Gastroesophageal sphincter (tissue), 4 donors: ENCODE data around the gene MTCL1. TPM values are rescaled to one million over a fixed set of nuclear protein-coding genes. Genes with fewer than 3 reads are reported as not detected.
A peak's percentile ranks its signal among the peaks of the same experiment; 100 is the strongest.

Experiments
- ATAC-seq: fragments of 150-250 bp; one replicate; pipeline ENCODE4 v1.9.1; 2016; ENCODE audit warnings: mild to moderate bottlenecking, moderate library complexity
- H3K27ac ChIP-seq, 4 donors: fragments of 200-600 bp; sonication (generic) in 3 of 4; 1 replicate in 3 of 4; 2 replicates in 1 of 4; pipeline ENCODE4 v1.5.1; 2016 to 2019
- H3K27me3 ChIP-seq: fragments of 200-600 bp; sonication (generic); one replicate; pipeline ENCODE4 v1.5.1; 2019
- H3K36me3 ChIP-seq, 2 donors: fragments of 200-600 bp; sonication (generic); one replicate each; pipeline ENCODE4 v1.5.1; 2019; ENCODE audit warnings: control low read depth in 1 of 2
- H3K4me1 ChIP-seq, 3 donors: fragments of 200-600 bp; sonication (generic); 1 replicate in 2 of 3; 2 replicates in 1 of 3; pipeline ENCODE4 v1.5.1; 2016 to 2019; ENCODE audit warnings: control low read depth in 2 of 3
- H3K4me3 ChIP-seq, 2 donors: fragments of 200-600 bp; sonication (generic); one replicate each; pipeline ENCODE4 v1.5.1; 2019; ENCODE audit warnings: mild to moderate bottlenecking in 1 of 2, moderate library complexity in 1 of 2
- H3K9me3 ChIP-seq, 3 donors: fragments of 200-600 bp; sonication (generic); one replicate each; pipeline ENCODE4 v1.5.1; 2017 to 2019; ENCODE audit warnings: control low read depth in 2 of 3
- EP300 ChIP-seq: sonication (generic); formaldehyde crosslinking; IDR thresholded peaks from one replicate; pipeline ENCODE4 v1.6.1; 2017; ENCODE audit warnings: antibody characterized with exemption, mild to moderate bottlenecking
- POLR2A ChIP-seq, 2 donors: fragments of 450-650 bp; IDR thresholded peaks; one replicate each; pipeline ENCODE4 v1.6.1; 2017; ENCODE audit warnings: antibody characterized with exemption in 2 of 2, mild to moderate bottlenecking in 2 of 2, moderate library complexity in 1 of 2
- POLR2AphosphoS5 ChIP-seq: sonication (generic); formaldehyde crosslinking; IDR thresholded peaks from one replicate; pipeline ENCODE4 v1.6.1; 2017; ENCODE audit warnings: antibody characterized with exemption
- WGBS, 2 donors: methylation state at CpG; one replicate each; pipeline ENCODE4 v1.1.5; 2018; ENCODE audit warnings: low coverage in 1 of 2; 5-methylcytosine and 5-hydroxymethylcytosine counted together
- total RNA-seq, 4 donors: library from RNA; depleted of rRNA; stranded (reverse); fragments of >200 nt; gene quantifications; one replicate each; pipeline ENCODE4 v1.1.0, GENCODE V29; 2016
- TF ChIP-seq, protein P1 (sequence below), 4 experiments: fragments of 200-600 bp in 2 of 4; fragments of 450-650 bp in 2 of 4; sonication (generic) in 1 of 4; IDR thresholded peaks; one replicate each; pipeline ENCODE4 v1.5.1; 2017 to 2019; ENCODE audit warnings: antibody characterized with exemption in 4 of 4, mild to moderate bottlenecking in 2 of 4, moderate library complexity in 2 of 4

Gene MTCL1
- total RNA-seq, 4 donors from 2014 or later: 35.0 to 68.0 (median 51.4) TPM

DNA sequence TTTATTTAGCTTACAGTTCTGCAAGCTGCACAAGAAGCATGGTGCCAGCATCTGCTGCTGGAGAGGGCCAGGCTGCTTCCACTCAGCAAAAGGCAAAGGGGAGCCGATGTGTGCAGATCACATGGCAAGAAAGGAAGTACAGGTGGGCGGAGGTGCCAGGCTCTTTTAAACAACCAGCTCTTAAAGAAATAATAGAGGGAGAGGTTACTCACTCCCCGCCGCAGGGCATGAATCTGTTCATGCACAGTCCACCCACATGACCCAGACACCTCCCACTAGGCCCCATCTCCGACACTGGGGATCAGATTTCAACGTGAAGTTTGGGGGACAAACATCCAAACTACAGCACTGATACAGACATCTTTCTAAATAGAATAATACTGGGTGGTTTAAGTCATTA lies 105.8 kb downstream of the MTCL1 start:
- TF ChIP-seq, protein P1, sequence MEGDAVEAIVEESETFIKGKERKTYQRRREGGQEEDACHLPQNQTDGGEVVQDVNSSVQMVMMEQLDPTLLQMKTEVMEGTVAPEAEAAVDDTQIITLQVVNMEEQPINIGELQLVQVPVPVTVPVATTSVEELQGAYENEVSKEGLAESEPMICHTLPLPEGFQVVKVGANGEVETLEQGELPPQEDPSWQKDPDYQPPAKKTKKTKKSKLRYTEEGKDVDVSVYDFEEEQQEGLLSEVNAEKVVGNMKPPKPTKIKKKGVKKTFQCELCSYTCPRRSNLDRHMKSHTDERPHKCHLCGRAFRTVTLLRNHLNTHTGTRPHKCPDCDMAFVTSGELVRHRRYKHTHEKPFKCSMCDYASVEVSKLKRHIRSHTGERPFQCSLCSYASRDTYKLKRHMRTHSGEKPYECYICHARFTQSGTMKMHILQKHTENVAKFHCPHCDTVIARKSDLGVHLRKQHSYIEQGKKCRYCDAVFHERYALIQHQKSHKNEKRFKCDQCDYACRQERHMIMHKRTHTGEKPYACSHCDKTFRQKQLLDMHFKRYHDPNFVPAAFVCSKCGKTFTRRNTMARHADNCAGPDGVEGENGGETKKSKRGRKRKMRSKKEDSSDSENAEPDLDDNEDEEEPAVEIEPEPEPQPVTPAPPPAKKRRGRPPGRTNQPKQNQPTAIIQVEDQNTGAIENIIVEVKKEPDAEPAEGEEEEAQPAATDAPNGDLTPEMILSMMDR (IDR thresholded peaks at IDR 0.05): no peak
- TF ChIP-seq POLR2A (IDR thresholded peaks at IDR 0.05) (no peak), POLR2AphosphoS5 (no peak), EP300 (no peak)
- 78 to 88% methylated on average over 4 to 6 of the region's 6 CpGs for WGBS, 2 donors
- no peak overlapping the region for H3K27ac ChIP-seq
- H3K27me3 ChIP-seq: no peaks in the 10 kb centered on the region
- H3K4me3 ChIP-seq: no peak overlapping the region
- peaks cover 0 to 50% of the 10 kb centered on the region in 2 donors for H3K36me3 ChIP-seq
- no peaks in the 10 kb centered on the region for H3K9me3 ChIP-seq
- H3K4me1 ChIP-seq: peaks cover 0 to 4% (median 0%) of the 10 kb centered on the region in 3 donors
- no peak for ATAC-seq

DNA sequence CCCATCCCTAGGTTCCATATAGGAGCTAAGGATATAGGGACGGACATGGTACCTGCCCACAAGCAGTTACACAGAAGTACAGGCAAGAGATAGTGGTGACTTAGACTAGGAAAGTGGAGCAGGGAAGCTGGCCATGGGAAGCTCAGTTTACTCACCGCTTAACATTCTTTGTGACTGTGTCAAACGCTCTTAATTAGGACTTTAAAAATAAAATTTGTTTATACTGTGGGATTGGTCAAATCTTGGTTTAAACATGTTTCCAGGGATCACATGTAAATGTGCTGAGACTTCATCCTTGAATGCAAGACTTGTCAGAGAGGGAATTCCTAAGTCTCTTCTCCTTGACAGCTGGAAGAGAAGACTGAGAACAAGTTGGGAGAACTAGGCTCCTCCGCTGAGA lies 107.3 kb downstream of the MTCL1 start:
- Histone ChIP-seq H3K4me3 (no peak overlapping the region), H3K27me3 (no peaks in the 10 kb centered on the region), H3K27ac (peak overlapping the region in 1 of 4 donors; percentile 19), H3K36me3 (peaks cover 0 to 37% of the 10 kb centered on the region in 2 donors), H3K9me3 (no peaks in the 10 kb centered on the region), H3K4me1 (peaks cover 0 to 4% (median 0%) of the 10 kb centered on the region in 3 donors)
- no peak for TF ChIP-seq POLR2A (IDR thresholded peaks at IDR 0.05)
- no peak for TF ChIP-seq POLR2AphosphoS5
- TF ChIP-seq, protein P1 (IDR thresholded peaks at IDR 0.05): no peak
- TF ChIP-seq EP300: no peak
- ATAC-seq: no peak
- 58 to 71% methylated on average over 2 to 3 of the region's 4 CpGs for WGBS, 2 donors

DNA sequence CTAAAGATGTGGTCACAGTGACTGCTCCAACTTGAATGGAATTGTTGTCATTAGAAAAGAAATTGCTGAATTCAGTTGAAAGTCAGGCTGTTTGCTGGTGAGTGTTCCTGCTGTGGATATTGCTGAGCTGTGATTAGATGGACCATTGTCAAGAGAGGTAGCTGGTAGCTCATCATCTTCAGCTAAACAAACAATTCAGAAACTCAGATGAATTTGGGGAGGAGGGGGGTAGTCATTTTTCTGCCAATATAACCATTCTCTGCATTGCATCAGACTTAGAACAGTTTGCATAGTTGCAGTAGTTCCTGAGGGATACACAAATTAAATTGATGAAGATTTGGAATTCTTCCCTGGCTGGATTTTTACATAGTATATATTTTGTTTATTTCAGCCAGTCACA lies 108.3 kb downstream of the MTCL1 start:
- no peak for ATAC-seq
- H3K4me3 ChIP-seq: no peak overlapping the region
- H3K36me3 ChIP-seq: peaks cover 0 to 43% of the 10 kb centered on the region in 2 donors
- no peaks in the 10 kb centered on the region for H3K27me3 ChIP-seq
- H3K27ac ChIP-seq: no peak overlapping the region
- no peak for TF ChIP-seq POLR2A (IDR thresholded peaks at IDR 0.05)
- TF ChIP-seq EP300: no peak
- TF ChIP-seq, protein P1 (IDR thresholded peaks at IDR 0.05): no peak
- TF ChIP-seq POLR2AphosphoS5: no peak
- H3K9me3 ChIP-seq: no peaks in the 10 kb centered on the region
- no peaks in the 10 kb centered on the region for H3K4me1 ChIP-seq

DNA sequence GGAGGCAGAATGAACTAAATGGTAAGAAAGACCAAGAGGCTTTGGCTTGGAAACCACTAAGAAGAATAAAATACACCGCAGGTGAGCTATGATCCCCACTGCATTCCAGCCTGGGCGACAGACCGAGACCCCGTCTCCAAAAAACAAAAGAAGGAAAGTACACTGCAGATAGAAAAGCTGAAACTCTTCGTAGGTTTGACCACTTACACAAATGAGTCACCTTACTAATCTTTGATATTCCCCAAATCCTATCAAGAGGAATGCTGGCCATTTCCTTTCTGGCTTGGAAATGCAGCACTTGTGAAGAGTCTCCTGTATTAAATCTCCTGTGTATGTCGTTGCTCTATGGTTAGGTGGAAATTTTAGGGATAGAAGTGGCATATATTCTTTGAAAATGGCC lies 108.8 kb downstream of the MTCL1 start:
- 92 to 94% methylated on average over 2 to 6 of the region's 6 CpGs for WGBS, 2 donors
- Histone ChIP-seq H3K4me3 (no peak overlapping the region), H3K9me3 (no peaks in the 10 kb centered on the region), H3K36me3 (peaks cover 0 to 47% of the 10 kb centered on the region in 2 donors), H3K4me1 (no peaks in the 10 kb centered on the region), H3K27me3 (no peaks in the 10 kb centered on the region), H3K27ac (no peak overlapping the region)
- TF ChIP-seq, protein P1 (IDR thresholded peaks at IDR 0.05): no peak
- no peak for TF ChIP-seq POLR2AphosphoS5
- TF ChIP-seq POLR2A (IDR thresholded peaks at IDR 0.05): no peak
- TF ChIP-seq EP300: no peak
- ATAC-seq: no peak

DNA sequence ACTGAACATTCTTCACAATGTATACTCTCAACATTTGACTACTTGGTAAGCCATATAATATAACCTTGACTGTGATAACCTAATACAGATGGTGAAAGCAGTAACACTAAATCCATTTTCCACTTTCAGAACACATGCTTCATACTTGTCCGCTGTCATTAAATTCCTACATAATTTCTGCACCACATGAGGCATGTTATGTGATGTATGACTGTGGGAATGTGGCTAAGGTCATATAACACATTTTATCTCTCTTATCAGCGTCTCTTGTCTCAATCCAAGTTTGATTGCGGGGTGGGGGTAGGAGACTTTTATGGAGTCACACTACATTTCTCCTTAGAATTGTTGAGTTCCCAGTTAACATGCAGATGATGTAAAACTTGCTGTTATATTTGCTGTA lies 110.9 kb downstream of the MTCL1 start:
- no peak overlapping the region for H3K4me3 ChIP-seq
- ATAC-seq: no peak
- 89 to 97% methylated on average over 3 of the region's 3 CpGs for WGBS, 2 donors
- peaks cover 0 to 47% of the 10 kb centered on the region in 2 donors for H3K36me3 ChIP-seq
- TF ChIP-seq POLR2A (IDR thresholded peaks at IDR 0.05) (no peak), POLR2AphosphoS5 (no peak), EP300 (no peak)
- TF ChIP-seq, protein P1 (IDR thresholded peaks at IDR 0.05): no peak
- H3K9me3 ChIP-seq: no peaks in the 10 kb centered on the region
- no peak overlapping the region for H3K27ac ChIP-seq
- H3K27me3 ChIP-seq: no peaks in the 10 kb centered on the region
- H3K4me1 ChIP-seq: no peaks in the 10 kb centered on the region
